H1 (cell line): ENCODE measurements around the gene UBE2E2. TPM values are rescaled to one million over a fixed set of nuclear protein-coding genes. Genes with fewer than 3 reads are reported as not detected.

Source experiments
- CTCF ChIA-PET: fragments of 300-600 bp; sonication (Branson Sonifier 250); formaldehyde crosslinking; loops from one replicate; lab custom pipeline; 2021; ENCODE audit not compliant: partially characterized antibody; lab: Charles Lee
- POLR2A ChIA-PET: fragments of 300-600 bp; sonication (Branson Sonifier 250); formaldehyde crosslinking; loops from one replicate; lab custom pipeline; 2021; ENCODE audit warnings: inconsistent platforms; ENCODE audit not compliant: partially characterized antibody; lab: Charles Lee
- DNase-seq, 2 experiments: peaks; one replicate each; pipeline versions ENCODE4 v3.0.0 to v3.0.0-alpha.2; 2010 to 2022; ENCODE audit warnings: low spot score in 2 of 2, low read depth in 1 of 2, mixed read lengths in 1 of 2
- FAIRE-seq: peaks from 2 replicates; lab custom pipeline; 2011; peaks lifted over from hg19 to GRCh38; lab: Jason Lieb, UNC
- H2AFZ ChIP-seq: 2 replicates; pipeline ENCODE4 v1.8.1; 2012; ENCODE audit warnings: low read length, inconsistent platforms
- H2AK5ac ChIP-seq: 2 replicates; pipeline ENCODE4 v1.6.1; 2013; ENCODE audit warnings: low read depth, low read length
- H2BK120ac ChIP-seq: replicated peaks from 2 replicates; pipeline ENCODE3; 2013; ENCODE audit warnings: low read depth, low read length, inconsistent platforms
- H2BK12ac ChIP-seq: 2 replicates; pipeline ENCODE4 v1.6.1; 2013; ENCODE audit warnings: low read depth, low read length
- H2BK15ac ChIP-seq: 2 replicates; pipeline ENCODE4 v1.6.1; 2013; ENCODE audit warnings: low read length
- H2BK20ac ChIP-seq: 2 replicates; pipeline ENCODE4 v1.6.1; 2013; ENCODE audit warnings: low read length
- H2BK5ac ChIP-seq: 2 replicates; pipeline ENCODE4 v1.6.1; 2013; ENCODE audit warnings: low read depth, low read length
- H3K14ac ChIP-seq: 2 replicates; pipeline ENCODE4 v1.6.1; 2013; ENCODE audit warnings: inconsistent platforms; ENCODE audit not compliant: insufficient read length
- H3K18ac ChIP-seq: 2 replicates; pipeline ENCODE4 v1.6.1; 2013; ENCODE audit warnings: low read length; ENCODE audit errors: extremely low read depth
- H3K23ac ChIP-seq: 2 replicates; pipeline ENCODE4 v1.6.1; 2013; ENCODE audit warnings: inconsistent platforms; ENCODE audit not compliant: insufficient read length
- H3K23me2 ChIP-seq: 2 replicates; pipeline ENCODE4 v1.6.1; 2013; ENCODE audit warnings: low read depth, low read length
- H3K27ac ChIP-seq: 2 replicates; pipeline ENCODE4 v1.6.1; 2011; ENCODE audit warnings: low read depth, low read length, inconsistent platforms
- H3K27me3 ChIP-seq, 4 experiments: replicated peaks in 1 of 4; 1 replicate in 1 of 4; 2 replicates in 3 of 4; pipeline versions ENCODE4 v1.6.1 to v1.8.1; 2011 to 2013; ENCODE audit warnings: low read length in 3 of 4, mild to moderate bottlenecking in 3 of 4, inconsistent platforms in 2 of 4, mixed read lengths in 2 of 4, moderate library complexity in 1 of 4; ENCODE audit not compliant: control insufficient read depth in 3 of 4, insufficient read depth in 3 of 4; ENCODE audit errors: extremely low read depth in 1 of 4
- H3K36me3 ChIP-seq, 4 experiments: 2 replicates each; pipeline versions ENCODE4 v1.6.1 to v1.8.1; 2011 to 2013; ENCODE audit warnings: mild to moderate bottlenecking in 4 of 4, low read length in 3 of 4, moderate library complexity in 2 of 4, control low read depth in 1 of 4, inconsistent platforms in 1 of 4; ENCODE audit not compliant: insufficient read depth in 4 of 4, control insufficient read depth in 2 of 4
- H3K4ac ChIP-seq: replicated peaks from 2 replicates; pipeline ENCODE3; 2013; ENCODE audit warnings: low read length, low read depth, mixed read lengths, inconsistent platforms; ENCODE audit not compliant: insufficient read length
- H3K4me1 ChIP-seq, 4 experiments: replicated peaks in 1 of 4; 1 replicate in 1 of 4; 2 replicates in 3 of 4; pipeline versions ENCODE4 v1.6.1 to v1.8.1; 2011 to 2013; ENCODE audit warnings: low read length in 3 of 4, inconsistent platforms in 2 of 4, mixed read lengths in 1 of 4; ENCODE audit not compliant: insufficient read depth in 4 of 4, control insufficient read depth in 3 of 4
- H3K4me2 ChIP-seq, 2 experiments: 2 replicates each; pipeline versions ENCODE4 v1.6.1 to v1.8.1; 2011 to 2013; ENCODE audit warnings: low read depth in 2 of 2, low read length in 2 of 2, control low read depth in 1 of 2, inconsistent platforms in 1 of 2, mild to moderate bottlenecking in 1 of 2; ENCODE audit not compliant: insufficient read depth in 1 of 2
- H3K4me3 ChIP-seq, 4 experiments: fragments of 200-600, 300-600 bp in 1 of 4; sonication (generic), shearing (Covaris generic), sonication (Bioruptor Twin) in 1 of 4; 2 replicates each; pipeline versions ENCODE4 v1.5.1 to v1.8.1; 2011 to 2016; ENCODE audit warnings: low read length in 4 of 4, low read depth in 3 of 4, control low read depth in 2 of 4, inconsistent platforms in 2 of 4, mild to moderate bottlenecking in 2 of 4, mixed read lengths in 1 of 4, moderate library complexity in 1 of 4; ENCODE audit not compliant: insufficient read depth in 2 of 4; ENCODE audit errors: extremely low read depth in 1 of 4
- H3K56ac ChIP-seq: replicated peaks from 2 replicates; pipeline ENCODE3; 2013; ENCODE audit warnings: low read depth, mild to moderate bottlenecking, mixed read lengths, low read length, inconsistent platforms; ENCODE audit not compliant: insufficient read length
- H3K79me1 ChIP-seq: 2 replicates; pipeline ENCODE4 v1.6.1; 2013; ENCODE audit warnings: low read depth, low read length, control low read depth
- H3K79me2 ChIP-seq, 2 experiments: 2 replicates each; pipeline versions ENCODE4 v1.6.1 to v1.8.1; 2012 to 2013; ENCODE audit warnings: low read length in 2 of 2, mild to moderate bottlenecking in 2 of 2, inconsistent platforms in 1 of 2; ENCODE audit not compliant: insufficient read depth in 2 of 2, control insufficient read depth in 1 of 2
- H3K9ac ChIP-seq, 4 experiments: replicated peaks in 1 of 4; 1 replicate in 1 of 4; 2 replicates in 3 of 4; pipeline versions ENCODE4 v1.6.1 to v1.8.1; 2011 to 2013; ENCODE audit warnings: low read depth in 3 of 4, low read length in 3 of 4, control low read depth in 2 of 4, mild to moderate bottlenecking in 2 of 4, moderate library complexity in 2 of 4, inconsistent platforms in 1 of 4; ENCODE audit errors: extremely low read depth in 1 of 4
- H3K9me3 ChIP-seq, 2 experiments: 2 replicates each; pipeline versions ENCODE4 v1.6.1 to v1.8.1; 2012 to 2013; ENCODE audit warnings: mild to moderate bottlenecking in 2 of 2, moderate library complexity in 2 of 2, control low read depth in 1 of 2, inconsistent platforms in 1 of 2, low read depth in 1 of 2, low read length in 1 of 2, mixed read lengths in 1 of 2; ENCODE audit not compliant: insufficient read depth in 2 of 2
- H4K20me1 ChIP-seq, 2 experiments: replicated peaks in 1 of 2; 2 replicates each; pipeline versions ENCODE3 to v1.8.1; 2011 to 2013; ENCODE audit warnings: inconsistent platforms in 2 of 2, low read length in 2 of 2, mild to moderate bottlenecking in 1 of 2; ENCODE audit not compliant: insufficient read depth in 2 of 2, control insufficient read depth in 1 of 2
- H4K5ac ChIP-seq: 2 replicates; pipeline ENCODE4 v1.6.1; 2013; ENCODE audit warnings: low read length, low read depth, mixed read lengths, inconsistent platforms; ENCODE audit not compliant: insufficient read length
- H4K8ac ChIP-seq: 2 replicates; pipeline ENCODE4 v1.8.0; 2013; ENCODE audit warnings: mild to moderate bottlenecking, moderate library complexity, low read length, inconsistent platforms; ENCODE audit not compliant: insufficient read depth; ENCODE audit errors: extremely low read depth
- H4K91ac ChIP-seq: replicated peaks from 2 replicates; pipeline ENCODE3; 2013; ENCODE audit warnings: low read length, mixed read lengths, inconsistent platforms; ENCODE audit not compliant: insufficient read length
- CBX8 ChIP-seq: fragments of 300-800, 300-1000 bp; sonication (generic); IDR thresholded peaks from 2 replicates; pipeline ENCODE4 v1.7.1; 2016; ENCODE audit warnings: low read depth, low read length, borderline replicate concordance
- EZH2 ChIP-seq: fragments of 200-600 bp; sonication (generic); IDR thresholded peaks from 2 replicates; pipeline ENCODE4 v1.7.1; 2012; ENCODE audit warnings: low read depth, mild to moderate bottlenecking, moderate library complexity, low read length, inconsistent platforms; ENCODE audit not compliant: severe bottlenecking
- FOSL1 ChIP-seq: IDR thresholded peaks from 2 replicates; pipeline ENCODE4 v1.6.1; 2011; ENCODE audit warnings: mild to moderate bottlenecking, low read depth, low read length, moderate library complexity; ENCODE audit not compliant: insufficient read depth
- HDAC2 ChIP-seq, 2 experiments: fragments of 300-600 bp in 1 of 2; sonication (generic) in 1 of 2; IDR thresholded peaks; 2 replicates each; pipeline ENCODE4 v1.6.1; 2011 to 2012; ENCODE audit warnings: low read depth in 2 of 2, low read length in 2 of 2, mild to moderate bottlenecking in 2 of 2, moderate library complexity in 2 of 2, borderline replicate concordance in 1 of 2, inconsistent platforms in 1 of 2
- POLR2AphosphoS5 ChIP-seq: IDR thresholded peaks from 2 replicates; pipeline ENCODE4 v1.6.1; 2011; ENCODE audit warnings: low read depth, low read length
- RXRA ChIP-seq: IDR thresholded peaks from 2 replicates; pipeline ENCODE4 v1.6.1; 2011; ENCODE audit warnings: low read depth, mild to moderate bottlenecking, low read length, moderate library complexity; ENCODE audit not compliant: insufficient read depth
- SIRT6 ChIP-seq: IDR thresholded peaks from one replicate; pipeline ENCODE4 v1.7.1; 2012; ENCODE audit warnings: low read length, inconsistent platforms
- TEAD4 ChIP-seq: IDR thresholded peaks from 2 replicates; pipeline ENCODE4 v1.6.1; 2012; ENCODE audit warnings: low read depth, low read length, inconsistent platforms, mixed read lengths
- WGBS, 2 experiments: shearing (Covaris generic) in 1 of 2; methylation state at CpG; one replicate each; pipeline versions ENCODE4 v1.1.6 to v1.1.7; 2013 to 2015; ENCODE audit warnings: low lambda C conversion rate in 2 of 2, mixed read lengths in 2 of 2, inconsistent platforms in 1 of 2, low coverage in 1 of 2, missing lambda C conversion rate in 1 of 2; ENCODE audit not compliant: insufficient replicate concordance in 2 of 2, insufficient coverage in 1 of 2, insufficient read length in 1 of 2; ENCODE audit errors: extremely low coverage in 1 of 2, missing lambda C conversion rate in 1 of 2; 5-methylcytosine and 5-hydroxymethylcytosine counted together
- polyA plus RNA-seq, 7 experiments: library from polyadenylated mRNA; depleted of rRNA in 3 of 7; stranded (reverse) in 5 of 7; unstranded in 2 of 7; fragments of >200 nt in 5 of 7; fragments of 200-250 nt in 2 of 7; gene quantifications; 1 replicate in 5 of 7; 2 replicates in 1 of 7; 4 replicates in 1 of 7; pipeline versions ENCODE4 v1.2.1 to v1.2.3, GENCODE V29; 2011 to 2013; ENCODE audit warnings: missing spikeins in 2 of 7, mixed read lengths in 2 of 7
- total RNA-seq: library from RNA; stranded (reverse); fragmentation: NEBNext Ultra II Directional; extraction: Animal tissue kit (Norgen Biotek cat#: 25700); gene quantifications from 2 replicates; pipeline ENCODE4 v1.2.1, GENCODE V29; 2021

Gene UBE2E2
- total and polyA plus RNA-seq, 2 of the 8 experiments (the other 6 are each of a cell fraction or from before 2014, with no cell fraction given) = 57.6 to 70.6 TPM

DNA sequence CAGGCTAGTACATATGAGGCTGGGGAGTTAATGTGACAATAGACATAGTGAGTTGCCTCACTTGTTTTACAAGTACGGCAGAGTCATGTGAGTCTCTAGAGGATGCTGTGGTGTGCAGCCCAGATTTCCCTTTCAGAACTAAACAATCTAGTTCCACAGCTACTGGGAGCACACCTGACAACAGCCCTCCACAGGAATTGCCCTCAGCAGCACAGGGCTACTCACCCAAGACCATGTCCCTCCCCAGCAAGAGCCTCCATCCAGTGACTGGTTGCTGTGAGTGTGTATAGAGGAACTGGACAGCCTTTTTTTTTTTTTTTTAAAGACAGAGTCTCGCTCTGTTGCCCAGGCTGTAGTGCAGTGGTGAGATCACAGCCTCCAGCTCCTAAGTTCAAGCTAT is 40.2 kb upstream of the UBE2E2 start:
- POLR2A ChIA-PET = no interaction called here
- Histone ChIP-seq H3K23ac (no peak overlapping the region), H3K14ac (no peak overlapping the region), H2BK20ac (no peak overlapping the region), H2BK12ac (no peak overlapping the region), H3K9ac (no peak overlapping the region), H2BK15ac (no peak overlapping the region), H4K91ac (no peak overlapping the region), H2AK5ac (no peak overlapping the region), H2BK120ac (no peak overlapping the region), H3K79me1 (no peaks in the 10 kb centered on the region), H4K8ac (no peak overlapping the region), H3K27me3 (no peaks in the 10 kb centered on the region), H4K5ac (no peak overlapping the region), H3K4ac (no peak overlapping the region), H3K36me3 (no peaks in the 10 kb centered on the region), H3K23me2 (no peaks in the 10 kb centered on the region), H3K4me1 (peaks cover 0 to 4% (median 0%) of the 10 kb centered on the region in 4 experiments; a peak in 3 of 7 replicates), H3K4me2 (no peak overlapping the region), H2AFZ (no peak overlapping the region), H3K27ac (no peak overlapping the region), H3K79me2 (no peaks in the 10 kb centered on the region), H3K4me3 (no peak overlapping the region), H4K20me1 (peaks cover 0 to 1% of the 10 kb centered on the region in 2 experiments), H3K9me3 (no peaks in the 10 kb centered on the region), H2BK5ac (no peak overlapping the region), H3K56ac (no peak overlapping the region), H3K18ac (no peak overlapping the region)
- CTCF ChIA-PET = interaction anchor here (0.9 kb wide), 1 partner anchor 820 kb away, joined by 3 read pairs; no protein-coding TSS in a partner anchor
- DNase-seq (no peak), FAIRE-seq (no peak)
- WGBS, 2 experiments = 89% methylated on average over 1 of the region's 2 CpGs; no CpG with 5 or more reads in 1 of the 2 experiments
- no peak for TF ChIP-seq POLR2AphosphoS5
- no peak for TF ChIP-seq SIRT6
- no peak for TF ChIP-seq HDAC2 (IDR thresholded peaks at IDR 0.05; ENCODE audit: borderline replicate concordance in 1 of 2, low read depth in 2 of 2, low read length in 2 of 2)
- no peak for TF ChIP-seq FOSL1
- TF ChIP-seq TEAD4 = no peak
- TF ChIP-seq CBX8 = no peak
- TF ChIP-seq RXRA = no peak
- TF ChIP-seq EZH2 = no peak
